Bone marrow (tissue), 2 donors: ENCODE measurements around the gene EMILIN3.

Source experiments
- DNase-seq, 2 donors: peaks; one replicate each; lab custom pipeline; 2025; lab: John Stamatoyannopoulos, UW

EMILIN3 gene

DNA sequence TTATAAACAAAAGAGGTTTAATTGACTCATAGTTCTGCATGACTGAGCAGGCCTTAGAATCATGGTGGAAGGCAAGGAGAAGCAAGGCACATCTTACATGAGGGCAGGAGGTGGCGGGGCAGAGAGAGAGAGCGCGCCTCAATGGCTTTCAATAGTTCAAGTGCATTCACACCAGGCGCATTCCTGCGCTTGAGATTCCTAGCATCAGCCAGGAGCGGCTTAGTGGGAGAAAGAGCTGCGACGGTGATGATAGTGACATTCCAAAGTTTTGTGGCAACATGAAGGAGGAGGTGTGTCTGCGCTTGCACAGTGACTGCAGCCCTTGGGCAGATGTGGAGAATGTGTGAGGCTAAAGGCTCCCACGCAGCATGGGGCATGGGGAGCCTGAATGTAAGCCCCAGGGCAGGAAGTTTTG, 25.0 kb upstream of the EMILIN3 start:
- no peak for DNase-seq

DNA sequence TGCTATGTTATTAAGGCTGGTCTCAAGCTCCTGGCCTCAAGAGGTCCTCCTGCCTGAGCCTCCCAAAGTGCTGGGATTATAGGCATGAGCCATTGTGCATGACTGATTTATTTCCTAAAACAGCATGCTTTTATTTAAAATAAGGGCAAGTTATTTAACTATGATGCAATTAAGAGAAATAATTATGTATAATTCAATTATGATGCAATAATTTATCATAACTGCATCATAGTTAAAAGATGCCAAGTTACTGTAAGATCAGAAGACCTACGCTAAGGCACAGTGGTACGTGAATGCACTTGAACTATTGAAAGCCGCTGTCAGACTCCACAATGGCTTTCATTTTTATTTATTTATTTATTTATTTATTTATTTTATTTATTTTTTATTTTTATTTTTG, 24.3 kb upstream of the EMILIN3 start:
- DNase-seq, result no peak

DNA sequence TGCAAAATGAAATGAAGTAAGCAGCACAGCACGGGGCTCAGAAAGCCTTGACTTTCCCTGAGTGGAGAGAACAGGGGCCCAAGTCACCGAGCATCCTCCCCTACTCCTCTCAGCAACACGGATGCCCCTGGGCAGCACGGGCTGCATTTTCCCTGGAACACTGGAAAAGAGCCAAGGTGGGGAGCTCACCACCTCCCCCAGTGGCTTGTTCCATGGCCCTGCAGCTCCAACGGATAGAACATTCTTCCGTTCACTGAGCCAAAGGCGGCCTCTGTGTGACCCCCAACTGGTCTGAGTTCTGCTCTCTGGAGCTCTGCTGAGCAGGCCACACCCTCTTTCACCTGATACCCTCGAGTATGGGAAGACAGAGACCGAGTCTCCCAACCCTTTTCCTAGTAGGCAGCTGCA, 20.8 kb upstream of the EMILIN3 start:
- DNase-seq, result no peak

DNA sequence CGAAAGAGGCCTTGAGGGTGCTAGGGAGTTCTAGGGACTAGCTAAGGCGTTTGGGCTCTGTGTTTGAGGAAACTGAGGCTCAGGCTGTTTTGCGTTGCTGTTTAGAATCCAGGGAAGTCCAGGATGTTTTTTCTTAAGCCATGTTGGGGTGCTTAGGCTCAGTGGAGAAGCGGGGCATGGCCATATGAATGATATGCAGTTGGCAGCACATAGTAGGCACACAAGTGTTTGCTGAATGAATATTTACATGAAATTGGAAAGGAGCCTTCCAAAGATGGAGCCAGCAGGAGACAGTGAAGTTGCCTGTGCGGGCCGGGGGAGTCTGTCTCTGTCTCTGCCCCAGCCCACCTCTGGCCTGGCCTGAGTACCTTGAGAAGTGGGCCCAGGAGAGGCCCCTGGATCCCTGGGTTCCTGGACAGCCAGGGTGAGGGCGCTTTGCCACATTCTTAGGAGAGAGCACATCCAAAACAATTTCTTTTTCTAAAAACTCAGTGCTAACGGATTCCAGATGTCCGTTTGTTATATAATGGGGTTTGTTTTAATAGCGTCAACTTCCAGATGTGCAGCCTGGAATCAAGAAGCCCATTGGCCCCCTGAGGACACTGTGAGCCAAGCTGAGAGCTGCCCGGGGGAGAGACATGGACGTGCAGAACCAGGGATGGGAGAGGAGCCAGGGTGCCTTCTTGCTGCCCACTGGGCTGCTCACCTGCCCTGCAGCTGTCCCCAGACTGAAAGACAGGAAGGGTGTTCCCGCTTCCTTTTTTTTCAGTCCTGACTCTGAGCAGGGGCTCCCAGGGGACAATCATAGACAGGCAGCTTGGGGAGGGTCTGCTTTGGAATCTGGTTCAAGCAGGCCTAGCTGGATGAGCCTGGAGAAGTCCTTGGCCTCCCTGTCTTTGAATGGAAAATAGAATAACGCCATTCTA, 20.1 kb upstream of the EMILIN3 start:
- DNase-seq, result no peak

DNA sequence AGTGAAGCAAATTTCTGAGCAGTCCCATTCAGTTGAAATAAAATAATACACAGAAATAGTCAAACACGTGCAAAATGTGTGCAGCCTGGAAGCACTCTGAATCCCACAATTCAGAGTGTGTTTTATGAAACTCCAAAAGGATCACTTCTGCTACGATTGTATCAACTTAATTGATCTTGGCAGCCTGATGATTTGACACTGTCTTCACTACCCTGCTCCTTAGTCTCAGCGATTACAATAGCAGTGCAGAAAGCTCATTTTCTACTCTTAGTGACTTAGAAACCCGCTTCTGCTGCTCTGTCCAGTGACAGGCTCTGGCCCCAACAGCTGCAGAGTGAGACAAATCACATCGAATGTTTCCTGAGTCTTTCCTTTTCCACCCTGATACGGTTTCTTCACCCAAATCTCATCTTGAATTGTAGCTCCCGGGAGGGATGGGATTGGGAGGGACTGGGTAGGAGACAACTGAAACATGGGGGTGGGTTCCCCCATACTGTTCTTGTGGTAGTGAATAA, 16.2 kb upstream of the EMILIN3 start:
- no peak for DNase-seq

DNA sequence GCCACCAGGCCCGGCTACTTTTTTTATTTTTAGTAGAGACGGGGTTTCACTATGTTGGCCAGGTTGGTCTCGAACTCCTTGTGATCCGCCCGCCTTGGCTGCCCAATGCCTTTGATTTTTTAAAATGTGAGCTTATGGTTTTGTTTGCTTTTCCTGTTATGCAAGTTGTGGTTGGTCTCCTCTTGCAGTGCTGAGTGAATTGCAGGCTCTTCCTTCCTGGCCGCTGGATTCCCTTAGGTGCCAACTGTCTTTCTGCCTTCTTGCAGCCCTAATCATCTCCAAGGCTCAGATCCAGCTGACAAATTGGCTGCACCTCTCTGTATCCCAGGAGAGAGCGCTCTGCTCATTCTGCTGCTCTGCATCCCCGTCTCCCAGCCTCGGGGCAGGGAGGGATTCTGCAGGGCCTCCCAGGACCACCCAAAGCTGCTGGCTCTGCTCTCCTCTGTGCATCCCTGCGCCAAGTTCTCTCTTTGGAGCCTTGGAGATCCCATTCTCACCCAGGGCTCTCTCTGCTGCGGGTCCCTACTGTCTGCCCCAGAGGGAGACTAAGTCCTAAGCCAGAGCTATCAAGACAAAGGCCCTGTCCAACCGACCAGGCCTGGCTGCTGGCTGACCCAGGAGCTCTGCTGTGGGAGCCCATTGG, 14.1 kb upstream of the EMILIN3 start:
- no peak for DNase-seq

DNA sequence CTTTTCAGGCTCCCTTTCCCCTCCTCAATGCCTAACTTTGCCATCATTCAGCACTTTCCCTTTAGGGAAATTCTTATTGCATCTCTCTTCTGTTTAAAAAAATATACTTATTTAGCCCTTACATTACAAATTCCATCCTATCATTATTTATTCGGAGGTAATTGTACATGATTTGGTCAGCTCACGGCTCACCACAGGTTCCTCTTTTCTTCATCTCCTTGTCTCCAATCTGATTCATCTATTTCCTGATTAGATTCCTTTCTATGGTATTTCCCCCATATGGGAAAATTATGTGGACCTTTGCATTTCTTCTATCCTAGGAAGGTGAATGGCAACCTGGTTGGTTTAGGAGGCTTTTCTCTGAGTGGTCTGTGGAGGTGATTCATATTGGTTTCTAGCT, 12.9 kb upstream of the EMILIN3 start:
- no peak for DNase-seq

DNA sequence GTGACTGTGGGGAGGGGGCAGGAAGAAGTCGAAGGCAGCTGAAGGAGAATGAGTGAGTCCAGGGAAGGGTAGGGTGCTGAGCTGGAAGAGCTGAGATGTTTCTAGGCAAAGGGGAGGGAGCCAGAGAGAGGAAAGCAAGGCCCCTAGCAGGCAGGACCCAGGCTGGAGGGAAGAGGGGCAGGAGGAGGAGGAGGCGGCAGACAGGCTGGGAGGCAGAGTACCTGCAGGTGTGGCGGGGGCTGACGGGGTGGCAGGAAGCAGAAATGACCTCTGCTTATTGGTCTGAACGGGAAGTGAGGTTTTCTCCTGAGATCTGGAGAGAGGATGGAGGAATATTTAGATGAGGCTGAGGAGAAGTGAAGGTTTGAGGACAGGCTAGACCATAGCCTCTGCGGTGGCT, 10.7 kb upstream of the EMILIN3 start:
- no peak for DNase-seq

DNA sequence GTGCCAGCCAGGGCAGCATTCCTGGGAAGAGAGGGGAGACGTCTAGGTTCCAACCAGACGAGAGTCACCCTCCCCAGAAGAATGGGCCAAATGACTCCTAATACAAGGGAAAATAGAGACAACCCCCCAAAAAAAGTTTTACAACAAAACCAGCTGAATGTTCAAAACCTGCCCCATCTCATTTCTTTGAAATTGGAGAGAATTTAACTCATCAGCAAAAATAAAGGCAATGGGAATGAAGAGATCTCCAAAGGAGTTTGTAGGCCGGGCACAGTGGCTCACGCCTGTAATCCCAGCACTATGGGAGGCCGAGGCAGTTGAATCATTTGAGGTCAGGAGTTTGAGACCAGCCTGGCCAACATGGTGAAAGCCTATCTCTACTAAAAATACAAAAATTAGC, 9.7 kb upstream of the EMILIN3 start:
- DNase-seq, result no peak

DNA sequence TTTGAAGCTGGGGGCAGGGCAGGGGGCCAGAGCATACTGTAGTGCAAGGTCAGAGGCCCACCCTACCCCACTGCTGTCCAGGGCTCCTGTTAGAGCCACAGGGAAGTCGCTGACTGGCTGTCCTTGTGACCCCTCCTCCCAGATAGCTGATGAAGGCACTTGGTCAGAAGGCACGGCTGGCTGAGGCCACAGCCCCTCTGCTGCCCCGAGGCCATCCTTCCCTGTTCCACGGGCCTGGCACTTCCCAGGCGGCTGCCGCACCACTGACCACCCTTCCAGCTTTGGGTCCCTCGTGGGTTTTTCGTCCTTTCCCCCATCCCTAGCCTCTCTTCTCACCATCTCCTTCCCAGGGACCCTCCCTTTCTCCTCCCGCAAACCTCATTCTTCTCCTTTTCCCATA, 9.2 kb upstream of the EMILIN3 start:
- no peak for DNase-seq

DNA sequence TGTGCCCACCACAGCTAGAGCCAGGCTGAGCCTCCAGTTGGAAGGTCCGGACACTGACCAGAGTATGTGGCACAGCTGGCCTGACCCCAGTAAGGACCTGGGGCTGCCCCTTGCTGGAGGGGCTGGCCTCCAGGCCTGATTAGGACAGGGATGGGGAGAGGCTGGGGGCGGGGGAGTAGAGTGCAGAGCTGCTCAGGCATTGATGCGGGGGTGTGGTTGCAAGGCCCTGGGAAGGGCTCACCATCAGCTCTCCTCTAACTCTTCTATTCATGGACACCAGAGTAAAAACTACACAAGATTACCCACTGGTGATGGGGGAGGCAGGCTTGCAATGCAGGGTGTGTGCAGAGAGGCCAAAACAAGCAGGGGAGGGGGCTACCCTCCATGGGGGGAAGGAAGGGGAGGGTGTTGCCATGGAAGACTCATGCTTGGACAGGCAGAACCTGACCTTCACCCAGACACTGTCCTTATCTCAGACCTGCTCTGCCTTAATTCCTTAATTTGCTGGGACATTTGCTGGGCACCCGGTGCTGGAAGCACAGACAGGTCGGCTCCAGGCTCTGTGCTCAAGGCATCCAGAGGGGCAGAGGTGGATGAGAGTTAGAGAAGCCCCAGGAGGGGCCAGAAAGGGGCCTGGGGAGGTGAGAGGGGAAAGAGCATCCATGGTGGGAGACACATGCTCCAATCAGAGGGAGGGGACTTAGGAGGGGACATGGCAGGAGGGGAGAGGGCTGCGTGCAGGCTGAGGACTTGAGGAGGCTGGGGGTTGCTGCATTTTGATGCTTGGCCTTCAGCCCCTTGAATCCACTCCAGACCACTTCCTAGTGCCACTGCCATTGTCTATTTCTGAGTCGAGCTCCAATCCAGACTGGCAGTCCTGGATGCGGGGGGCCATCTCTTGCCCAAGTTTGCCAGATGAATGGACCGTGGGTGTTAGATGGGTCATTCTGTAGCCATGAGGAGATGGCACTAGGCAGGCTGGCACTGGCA, 7.6 kb upstream of the EMILIN3 start:
- no peak for DNase-seq

DNA sequence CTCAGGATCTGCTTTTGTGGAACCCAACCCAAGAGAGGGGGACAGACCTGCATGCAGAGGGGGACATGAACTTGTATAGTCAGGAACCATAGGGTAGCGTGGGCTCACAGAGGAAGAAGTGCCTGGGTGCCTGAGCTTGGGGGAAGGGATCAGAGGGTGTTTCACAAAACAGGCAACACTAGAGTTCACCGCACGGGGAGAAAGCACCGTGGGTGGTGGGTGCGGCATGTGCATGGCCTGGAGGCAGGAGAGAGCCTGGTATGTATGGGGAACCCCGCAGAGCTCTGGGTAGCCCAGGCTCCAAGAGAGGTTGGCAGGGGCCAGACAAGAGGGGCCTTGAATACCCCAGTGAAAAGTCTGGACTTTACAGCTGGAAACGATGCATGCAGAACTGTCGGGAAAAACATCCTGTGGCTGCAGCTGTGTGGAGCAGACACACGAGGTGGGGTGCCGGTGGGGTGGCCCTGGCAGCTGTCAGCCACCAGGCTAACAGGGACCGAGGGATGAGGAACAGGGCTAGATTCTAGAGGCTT, 6.7 kb upstream of the EMILIN3 start:
- no peak for DNase-seq

DNA sequence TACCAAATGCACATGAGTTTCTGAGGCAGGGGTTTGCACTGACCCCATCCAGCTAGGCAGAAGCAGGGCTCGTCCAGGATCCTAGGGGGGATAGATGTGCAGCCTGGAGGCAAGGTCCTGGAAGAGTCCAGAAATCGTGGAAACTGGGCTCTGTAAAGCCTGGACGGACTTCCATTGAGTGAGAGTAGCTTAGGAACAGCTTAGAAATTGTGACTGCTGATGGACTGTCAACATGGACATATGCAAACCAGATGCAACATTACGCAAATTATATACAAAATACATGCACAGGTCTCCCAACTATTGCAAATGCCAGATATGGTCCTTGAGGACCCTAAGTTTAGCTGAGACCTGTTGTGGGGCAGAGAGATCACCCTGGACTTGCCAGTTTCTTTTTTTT, 4.8 kb upstream of the EMILIN3 start:
- no peak for DNase-seq

DNA sequence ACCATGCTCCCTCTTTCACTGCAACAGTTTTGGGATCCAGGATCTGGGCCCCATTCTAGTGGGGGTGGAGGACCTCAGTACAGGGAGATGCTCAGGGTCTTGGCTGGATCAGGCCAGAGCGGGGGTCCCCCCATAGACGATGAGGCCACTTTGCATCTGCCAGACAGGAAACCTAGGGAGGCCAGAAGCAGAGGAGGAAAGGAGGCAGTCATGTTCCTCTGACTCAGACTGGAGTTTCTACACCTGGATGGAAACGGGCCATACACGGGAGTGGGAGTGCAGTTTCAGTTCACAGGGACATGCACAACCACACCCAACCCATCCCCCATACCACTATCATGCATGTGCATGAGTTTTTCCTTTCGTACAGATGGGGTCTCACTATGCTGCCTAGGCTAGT, 3.6 kb upstream of the EMILIN3 start:
- DNase-seq, result no peak

DNA sequence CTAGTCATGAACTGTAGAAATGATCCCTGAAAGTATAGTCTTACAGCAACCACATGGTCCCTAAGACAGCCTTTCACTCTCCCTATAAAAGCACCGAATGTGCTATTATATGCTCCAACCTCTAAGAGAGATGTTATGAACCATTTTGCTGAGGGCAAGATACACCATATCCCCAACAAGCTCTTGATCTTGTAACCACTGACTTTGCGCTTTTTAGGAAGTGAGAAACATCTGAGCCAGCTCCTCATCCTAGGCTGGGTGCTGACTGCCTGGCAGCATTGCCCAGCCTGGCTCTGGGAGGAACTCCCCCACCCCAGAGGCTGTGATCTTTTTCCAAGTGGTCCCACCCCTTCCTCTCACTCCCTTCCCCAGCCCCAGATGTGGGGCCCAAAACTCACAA, 3.1 kb upstream of the EMILIN3 start:
- DNase-seq, result no peak

DNA sequence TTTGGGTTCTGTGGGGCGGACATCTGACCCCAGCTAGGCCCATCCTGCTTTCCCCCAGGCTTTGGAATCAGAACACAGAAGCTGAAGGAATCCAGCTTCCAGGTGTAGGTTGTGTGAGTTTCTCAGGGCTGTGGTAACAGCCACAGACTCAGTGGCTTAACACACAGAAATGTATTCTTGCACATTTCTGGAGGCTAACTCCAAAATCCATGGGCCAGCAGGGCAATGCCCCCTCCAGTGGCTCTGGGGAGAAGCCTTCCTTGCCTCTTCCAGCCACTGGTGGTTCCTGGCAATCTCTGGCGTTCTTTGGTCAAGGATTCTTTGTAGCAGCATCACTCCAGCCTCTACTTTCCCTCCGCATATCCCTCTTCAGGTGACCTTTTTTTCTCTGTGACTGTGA, 1.3 kb upstream of the EMILIN3 start:
- DNase-seq, result no peak

DNA sequence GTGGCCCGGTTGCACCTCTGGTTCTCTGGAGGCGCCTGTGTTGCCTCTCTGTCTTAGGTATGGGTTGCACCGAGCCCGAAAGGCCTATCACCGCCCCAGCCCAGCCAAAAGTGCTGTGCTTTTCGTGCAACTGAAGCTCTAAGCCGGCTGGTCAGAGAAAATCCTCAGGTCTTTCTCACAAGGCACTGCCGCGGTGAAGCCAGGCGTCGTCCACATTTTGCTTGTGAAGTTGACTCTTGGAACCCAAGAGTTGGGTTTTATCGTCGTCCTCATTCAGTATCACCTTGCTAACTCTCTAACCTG, 726 bp upstream of the EMILIN3 start:
- no peak for DNase-seq

DNA sequence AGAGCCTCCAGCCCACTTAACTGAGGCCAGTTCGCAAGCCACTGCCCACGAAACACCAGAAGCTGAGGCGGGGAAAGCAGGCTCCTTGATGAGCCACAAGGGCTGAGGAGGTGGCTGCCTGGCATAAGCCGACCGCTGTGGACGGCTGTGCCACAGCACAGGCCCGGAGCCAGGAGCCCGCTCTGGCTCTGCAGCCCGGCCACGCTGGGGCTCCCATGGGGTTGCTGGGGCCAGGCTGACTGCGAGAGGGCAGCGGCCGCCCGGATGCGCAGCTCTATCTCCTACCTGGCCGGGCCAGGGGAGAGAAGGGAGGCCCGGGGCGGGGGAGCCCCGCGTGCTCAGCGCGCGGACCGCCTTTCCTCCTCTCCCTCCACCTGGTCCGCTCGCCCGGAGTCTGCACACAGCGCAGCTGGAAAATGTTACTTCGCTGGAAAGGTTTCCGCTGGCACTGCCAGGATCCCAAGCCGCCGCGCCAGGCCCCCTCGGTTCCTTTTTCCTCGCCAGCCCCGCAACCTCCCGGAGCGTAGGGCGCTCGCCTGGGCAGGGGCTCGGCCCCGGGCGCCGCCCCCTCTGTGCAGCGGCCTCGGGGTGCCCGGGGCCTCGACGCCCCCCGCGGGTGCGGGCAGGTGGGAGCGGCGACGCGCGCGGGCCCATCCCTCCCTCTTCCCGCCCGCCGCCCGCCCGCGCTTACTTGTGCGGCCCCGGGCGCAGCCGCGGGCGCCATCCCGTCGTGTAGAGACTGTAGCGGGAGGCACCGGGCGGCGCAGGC, 657 bp downstream of the EMILIN3 start:
- DNase-seq, result no peak

DNA sequence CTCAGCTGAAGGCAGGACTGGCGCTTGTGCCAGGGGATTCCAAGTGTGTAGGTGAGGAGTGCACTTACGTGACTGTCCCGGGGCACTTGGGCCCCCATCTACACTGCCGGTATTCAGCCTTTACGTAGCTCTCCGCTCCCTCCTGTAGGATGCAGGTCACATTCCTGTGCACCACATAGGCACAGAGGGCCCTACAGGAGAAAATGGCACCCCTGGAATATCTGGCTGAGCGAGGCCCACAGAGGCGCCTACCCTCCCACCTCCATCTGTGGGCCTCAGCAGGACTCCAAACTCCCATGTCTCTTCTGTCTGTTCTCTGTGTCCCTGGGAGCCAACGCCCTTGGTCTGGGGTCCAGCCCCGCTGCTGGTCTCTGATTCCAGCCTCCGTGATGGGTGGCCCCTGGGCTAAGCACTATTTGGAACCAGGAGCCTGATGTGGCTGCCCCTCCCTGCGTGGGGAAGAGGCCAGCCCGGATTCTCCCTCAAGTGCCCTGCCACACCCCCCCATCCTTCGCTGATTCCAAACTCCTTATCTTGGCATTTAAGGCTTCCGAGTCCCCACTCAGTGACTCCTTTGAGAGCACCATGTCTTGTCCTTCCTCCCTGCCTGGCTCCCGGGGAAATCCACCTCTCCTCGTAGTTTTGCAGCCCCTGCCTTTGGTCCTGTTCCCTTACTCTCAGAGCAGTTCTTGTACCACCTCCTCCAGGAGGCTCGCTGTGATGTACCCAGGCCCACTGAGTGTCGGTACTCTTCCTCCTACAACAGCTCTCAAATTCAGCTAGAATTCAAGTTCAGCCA, 1.5 kb downstream of the EMILIN3 start:
- no peak for DNase-seq

DNA sequence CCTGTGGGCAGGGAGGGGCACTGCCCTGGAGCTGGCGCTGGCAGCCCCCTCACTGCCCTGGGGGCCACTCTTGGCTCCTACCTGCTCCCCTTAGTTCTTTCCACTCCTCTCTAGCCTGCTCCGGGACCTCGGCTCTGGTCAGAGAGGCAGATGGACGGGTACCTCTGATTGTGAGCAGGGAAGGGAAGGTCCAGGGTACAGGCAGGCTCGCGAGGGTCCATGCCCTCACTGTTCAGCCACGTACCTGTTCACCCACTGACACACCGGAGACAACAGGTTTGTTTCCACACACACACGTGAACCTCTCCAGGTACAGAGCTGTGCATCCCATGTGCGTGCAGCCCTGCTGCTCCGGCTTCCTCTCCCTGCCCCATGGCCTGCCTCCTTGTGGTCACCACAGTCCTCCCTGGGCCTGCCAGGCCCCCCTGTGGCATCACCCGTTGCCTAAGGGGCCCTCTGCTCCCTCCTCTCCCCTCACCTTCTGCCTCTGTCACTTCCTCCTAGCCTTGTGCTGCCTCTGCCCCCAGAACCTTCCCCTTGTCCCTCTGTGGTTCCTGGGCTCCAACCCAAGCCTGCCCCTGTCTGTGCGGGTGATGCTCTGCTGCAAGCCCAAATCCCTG, 2.3 kb downstream of the EMILIN3 start:
- no peak for DNase-seq
